Choroid plexus epithelial cell (primary cell): ENCODE results near the gene EVC.

Experiments
- DNase-seq: peaks from one replicate; pipeline ENCODE4 v3.0.0-alpha.2; 2010; ENCODE audit warnings: low read depth
- H3K4me3 ChIP-seq: 2 replicates; pipeline ENCODE4 v1.5.1; 2011; ENCODE audit warnings: low read depth, mild to moderate bottlenecking, control low read depth, low read length, moderate library complexity
- CTCF ChIP-seq: conservative IDR thresholded peaks from 2 replicates; pipeline ENCODE4 v1.5.1; 2011; ENCODE audit warnings: low read depth, mild to moderate bottlenecking, control low read depth, inconsistent platforms, low read length, moderate library complexity

EVC gene

DNA sequence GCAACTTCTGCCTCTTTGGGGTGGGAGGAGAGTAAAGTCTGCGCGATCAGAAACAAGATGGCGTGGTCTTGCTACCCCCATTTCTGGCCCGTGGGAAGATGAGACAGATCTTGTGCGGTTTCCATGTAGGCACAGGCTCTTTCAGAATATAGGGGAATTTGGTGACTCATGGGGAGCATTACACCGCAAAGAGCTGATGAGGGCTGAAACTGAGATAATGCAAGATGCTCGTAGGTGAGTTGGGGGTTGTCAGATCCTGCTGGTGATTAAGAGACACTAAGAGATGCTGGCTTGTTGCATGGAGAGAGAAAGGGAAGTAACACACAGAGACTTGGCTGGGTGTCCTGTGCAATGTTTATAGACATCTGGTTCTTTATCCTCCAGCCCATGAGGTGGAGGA lies 1.5 kb downstream of the EVC start:
- no peak for TF ChIP-seq CTCF
- DNase-seq, result peak; percentile 87
- peak overlapping the region; percentile 65 for H3K4me3 ChIP-seq

DNA sequence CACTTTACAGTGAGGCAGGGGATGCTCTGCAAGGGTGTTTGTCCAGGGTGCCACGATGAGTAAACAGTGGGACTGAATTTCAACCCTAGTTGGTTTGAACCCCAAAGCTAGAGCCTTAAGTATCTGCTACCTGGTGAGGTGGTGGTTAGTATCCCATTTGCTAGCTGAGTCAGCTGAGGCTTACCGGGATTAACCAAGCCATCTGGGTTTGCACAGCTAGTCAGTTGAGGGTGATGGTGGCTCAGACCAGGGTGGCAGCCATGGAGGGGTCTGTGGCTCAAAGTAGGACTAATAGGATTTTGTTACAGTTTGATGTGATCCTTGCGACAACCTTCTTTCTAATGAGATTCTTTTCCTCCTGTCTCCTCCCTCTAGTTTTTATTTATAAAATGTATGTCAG lies 1.9 kb downstream of the EVC start:
- H3K4me3 ChIP-seq, result peak overlapping the region; percentile 65
- no peak for TF ChIP-seq CTCF

GRCh38 chr4:5713861-5714260 lies 2.9 kb downstream of the EVC start:
- no peak overlapping the region for H3K4me3 ChIP-seq
- no peak for TF ChIP-seq CTCF
- no peak for DNase-seq

More for the DNA sequence above, 1.9 kb downstream of the EVC start:
- DNase-seq, result no peak

DNA sequence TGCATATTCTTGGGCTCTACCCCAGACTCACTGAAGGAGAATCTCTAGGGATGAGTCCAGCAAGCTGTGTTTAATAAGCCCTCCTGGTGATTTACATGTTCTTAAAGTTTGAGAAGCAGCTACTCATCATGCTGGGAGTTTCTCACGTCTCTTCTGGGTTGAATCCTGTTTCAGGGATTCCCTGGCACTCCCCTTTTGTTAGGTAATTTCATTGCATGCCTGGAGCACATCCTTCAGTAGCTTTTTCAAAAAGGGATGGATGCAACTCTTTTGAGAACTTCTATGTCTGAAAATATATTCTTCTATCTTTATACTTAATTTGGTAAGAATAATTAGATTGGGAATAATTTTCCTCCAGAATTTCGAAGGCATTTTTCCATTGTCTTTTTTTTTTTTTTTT lies 4.4 kb downstream of the EVC start:
- H3K4me3 ChIP-seq, result no peak overlapping the region
- DNase-seq, result no peak
- TF ChIP-seq CTCF, result no peak

- H3K4me3 ChIP-seq, result no peak overlapping the region
- no peak for TF ChIP-seq CTCF
- DNase-seq, result no peak
Measured at GRCh38 chr4:5716391-5716790, 5.4 kb downstream of the EVC start.

DNA sequence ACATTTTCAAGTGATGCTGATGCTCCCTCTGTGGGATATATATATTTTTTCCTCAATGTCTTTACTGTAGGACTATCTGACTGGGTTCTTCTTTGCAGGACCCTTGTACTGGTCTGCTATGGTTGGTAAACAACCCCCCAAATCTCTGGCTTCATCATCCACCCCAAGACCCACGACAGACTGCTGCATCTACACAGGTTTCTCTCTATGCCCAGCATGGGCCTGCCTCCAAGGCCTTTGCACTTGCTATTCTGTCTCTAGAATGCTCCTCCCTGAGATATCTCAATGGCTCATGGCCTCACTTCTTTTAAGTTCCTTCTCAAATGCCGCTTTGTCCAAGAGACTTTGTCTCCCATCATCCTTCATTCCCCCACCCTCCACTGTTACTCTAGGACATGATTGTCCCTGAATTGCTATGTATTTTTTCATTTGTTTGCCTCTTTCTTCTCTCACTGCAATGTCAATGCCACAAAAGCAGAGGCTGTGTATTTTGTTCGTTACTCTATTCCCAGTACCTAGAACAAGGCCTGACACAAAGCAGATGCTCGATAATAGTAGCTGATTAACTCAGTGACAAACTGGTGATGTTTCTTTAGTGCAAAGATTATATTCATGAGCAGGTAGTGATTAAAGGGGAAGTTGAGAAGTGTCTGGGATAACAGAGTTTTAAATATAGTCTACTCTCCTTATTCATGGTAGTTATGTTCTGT lies 6.6 kb downstream of the EVC start:
- no peak for TF ChIP-seq CTCF
- no peak overlapping the region for H3K4me3 ChIP-seq
- DNase-seq, result no peak

- H3K4me3 ChIP-seq, result no peak overlapping the region
- DNase-seq, result peak; percentile 34
- TF ChIP-seq CTCF, result no peak
Measured at GRCh38 chr4:5718411-5718810, 7.4 kb downstream of the EVC start.
